ENCODE data around the gene GALNTL6. TPM values are rescaled to one million over a fixed set of nuclear protein-coding genes. Genes with fewer than 3 reads are reported as not detected.

GALNTL6 gene
- total and polyA plus RNA-seq, 3 experiments from 2014 or later, result not detected

- DNase-seq, result no peak
- H3K4me1 Mint-ChIP-seq, result no peaks in the 10 kb centered on the region
Measured at GRCh38 chr4:172736046-172736445, 922.8 kb downstream of the GALNTL6 start.

GRCh38 chr4:172740434-172740833, 927.2 kb downstream of the GALNTL6 start:
- no peaks in the 10 kb centered on the region for H3K4me1 Mint-ChIP-seq
- Histone ChIP-seq H3K4me1 (ENCODE audit: insufficient read depth, low read length) (no peaks in the 10 kb centered on the region), H3K27me3 (ENCODE audit: insufficient read depth, low read length, poor library complexity, severe bottlenecking) (no peaks in the 10 kb centered on the region), H3K4me3 (ENCODE audit: low read length) (no peak overlapping the region), H3K36me3 (ENCODE audit: insufficient read depth, low read length) (no peaks in the 10 kb centered on the region), H3K9me3 (ENCODE audit: low read length) (no peaks in the 10 kb centered on the region), H3K27ac (ENCODE audit: low read depth, low read length) (no peak overlapping the region)
- POLR2A ChIA-PET, result no interaction called here
- H3K27me3 Mint-ChIP-seq, result no peaks in the 10 kb centered on the region
- H3K4me3 Mint-ChIP-seq, result no peak overlapping the region
- no peak overlapping the region for H3K27ac Mint-ChIP-seq
- CTCF ChIA-PET, result no interaction called here
- DNase-seq, result no peak
- no peaks in the 10 kb centered on the region for H3K36me3 Mint-ChIP-seq
- peaks cover 13 to 28% (median 24%) of the 10 kb centered on the region in 5 donors for H3K9me3 Mint-ChIP-seq

More at GRCh38 chr4:172736046-172736445, 922.8 kb downstream of the GALNTL6 start:
- H3K36me3 Mint-ChIP-seq, result no peaks in the 10 kb centered on the region
- POLR2A ChIA-PET, result no interaction called here
- CTCF ChIA-PET, result no interaction called here
- no peaks in the 10 kb centered on the region for H3K27me3 ChIP-seq (ENCODE audit: insufficient read depth, low read length, poor library complexity, severe bottlenecking)
- H3K4me1 ChIP-seq (ENCODE audit: insufficient read depth, low read length), result no peaks in the 10 kb centered on the region
- H3K9me3 Mint-ChIP-seq, result peaks cover 25 to 44% (median 41%) of the 10 kb centered on the region in 5 donors
- no peak overlapping the region for H3K4me3 ChIP-seq (ENCODE audit: low read length)
- no peaks in the 10 kb centered on the region for H3K27me3 Mint-ChIP-seq
- H3K27ac Mint-ChIP-seq, result no peak overlapping the region
- H3K27ac ChIP-seq (ENCODE audit: low read depth, low read length), result no peak overlapping the region
- no peaks in the 10 kb centered on the region for H3K9me3 ChIP-seq (ENCODE audit: low read length)
- no peaks in the 10 kb centered on the region for H3K36me3 ChIP-seq (ENCODE audit: insufficient read depth, low read length)
- H3K4me3 Mint-ChIP-seq, result no peak overlapping the region

DNA sequence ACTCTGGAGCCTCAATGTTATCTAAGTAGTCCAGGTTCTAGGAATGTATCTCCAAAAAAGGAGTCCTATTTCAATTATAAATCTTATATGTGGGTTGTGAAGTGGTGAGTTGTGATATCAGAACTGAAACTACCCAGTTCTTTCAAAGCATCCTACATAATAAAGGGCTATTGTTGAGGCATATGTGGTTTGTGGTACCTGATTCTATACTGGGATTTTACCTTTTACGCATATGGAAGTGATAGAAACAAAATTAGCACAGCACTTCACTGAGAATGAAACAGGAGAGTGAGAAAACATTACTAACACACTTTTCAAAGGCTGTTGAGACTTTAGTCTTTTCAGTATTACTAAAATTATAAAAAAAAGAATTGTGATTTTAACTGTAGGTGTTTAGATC, 937.7 kb downstream of the GALNTL6 start:
- ChIA-PET POLR2A (no interaction called here), CTCF (no interaction called here)
- Histone ChIP-seq H3K27ac (ENCODE audit: low read depth, low read length) (no peak overlapping the region), H3K4me1 (ENCODE audit: insufficient read depth, low read length) (no peaks in the 10 kb centered on the region), H3K36me3 (ENCODE audit: insufficient read depth, low read length) (no peaks in the 10 kb centered on the region), H3K4me3 (ENCODE audit: low read length) (no peak overlapping the region), H3K27me3 (ENCODE audit: insufficient read depth, low read length, poor library complexity, severe bottlenecking) (no peaks in the 10 kb centered on the region), H3K9me3 (ENCODE audit: low read length) (no peaks in the 10 kb centered on the region)
- H3K4me3 Mint-ChIP-seq, result no peak overlapping the region
- H3K9me3 Mint-ChIP-seq, result peaks cover 3 to 10% (median 4%) of the 10 kb centered on the region in 5 donors
- H3K36me3 Mint-ChIP-seq, result no peaks in the 10 kb centered on the region
- peaks cover 0 to 2% of the 10 kb centered on the region in 2 donors for H3K27me3 Mint-ChIP-seq
- H3K4me1 Mint-ChIP-seq, result no peaks in the 10 kb centered on the region
- no peak for DNase-seq
- H3K27ac Mint-ChIP-seq, result no peak overlapping the region

- no peaks in the 10 kb centered on the region for H3K4me1 Mint-ChIP-seq
- Histone ChIP-seq H3K9me3 (ENCODE audit: low read length) (no peaks in the 10 kb centered on the region), H3K4me1 (ENCODE audit: insufficient read depth, low read length) (no peaks in the 10 kb centered on the region), H3K27ac (ENCODE audit: low read depth, low read length) (no peak overlapping the region), H3K4me3 (ENCODE audit: low read length) (no peak overlapping the region), H3K27me3 (ENCODE audit: insufficient read depth, low read length, poor library complexity, severe bottlenecking) (no peaks in the 10 kb centered on the region), H3K36me3 (ENCODE audit: insufficient read depth, low read length) (no peaks in the 10 kb centered on the region)
- no peak for DNase-seq
- POLR2A ChIA-PET, result no interaction called here
- CTCF ChIA-PET, result no interaction called here
- H3K27me3 Mint-ChIP-seq, result peaks cover 0 to 2% of the 10 kb centered on the region in 2 donors
- peaks cover 3 to 10% (median 4%) of the 10 kb centered on the region in 5 donors for H3K9me3 Mint-ChIP-seq
- H3K36me3 Mint-ChIP-seq, result no peaks in the 10 kb centered on the region
- H3K4me3 Mint-ChIP-seq, result no peak overlapping the region
- H3K27ac Mint-ChIP-seq, result no peak overlapping the region
Measured at GRCh38 chr4:172751550-172751949, 938.3 kb downstream of the GALNTL6 start.

DNA sequence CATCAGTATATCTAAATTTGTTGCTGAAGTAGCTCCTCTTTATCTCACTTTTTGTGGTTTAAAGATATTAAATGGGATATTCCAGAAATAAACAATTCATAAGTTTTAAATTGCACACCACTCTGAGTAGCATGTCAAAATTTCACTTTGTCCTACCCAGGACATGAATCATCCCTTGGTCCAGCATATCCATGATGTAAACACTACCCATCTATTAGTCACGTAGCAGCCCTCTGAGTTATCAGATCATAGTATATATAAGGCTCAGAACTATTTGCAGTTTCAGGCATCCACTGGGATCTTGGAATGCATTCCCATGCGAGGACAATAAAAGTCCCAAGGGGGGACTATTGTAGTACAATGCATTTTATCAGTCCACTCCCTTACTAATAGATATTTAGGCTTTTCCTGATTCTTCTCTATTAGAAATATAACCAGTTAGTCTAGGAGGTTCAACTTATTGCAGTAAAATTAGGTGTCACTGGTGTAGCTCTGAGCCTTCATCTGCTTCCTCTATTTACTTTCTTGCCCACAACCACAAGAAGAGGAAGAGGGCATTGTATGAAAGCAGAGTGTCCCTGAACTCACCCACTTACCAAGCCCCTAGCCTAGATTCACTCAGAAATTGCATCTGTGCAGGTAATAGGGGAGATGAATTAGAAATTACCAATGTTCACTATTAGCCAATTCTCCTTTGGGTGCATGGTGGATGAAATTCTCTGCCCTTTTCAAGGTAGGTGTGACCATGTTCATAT, 945.6 kb downstream of the GALNTL6 start:
- no peaks in the 10 kb centered on the region for H3K4me1 ChIP-seq (ENCODE audit: insufficient read depth, low read length)
- H3K36me3 Mint-ChIP-seq, result no peaks in the 10 kb centered on the region
- H3K27ac Mint-ChIP-seq, result no peak overlapping the region
- CTCF ChIA-PET, result no interaction called here
- no peak for DNase-seq
- H3K9me3 ChIP-seq (ENCODE audit: low read length), result no peaks in the 10 kb centered on the region
- POLR2A ChIA-PET, result no interaction called here
- H3K4me3 ChIP-seq (ENCODE audit: low read length), result no peak overlapping the region
- H3K9me3 Mint-ChIP-seq, result peaks cover 4 to 14% (median 7%) of the 10 kb centered on the region in 5 donors
- no peaks in the 10 kb centered on the region for H3K36me3 ChIP-seq (ENCODE audit: insufficient read depth, low read length)
- no peak overlapping the region for H3K27ac ChIP-seq (ENCODE audit: low read depth, low read length)
- H3K27me3 Mint-ChIP-seq, result peaks cover 0 to 1% of the 10 kb centered on the region in 2 donors
- H3K27me3 ChIP-seq (ENCODE audit: insufficient read depth, low read length, poor library complexity, severe bottlenecking), result no peaks in the 10 kb centered on the region
- H3K4me1 Mint-ChIP-seq, result no peaks in the 10 kb centered on the region
- H3K4me3 Mint-ChIP-seq, result no peak overlapping the region

- Histone ChIP-seq H3K4me1 (ENCODE audit: insufficient read depth, low read length) (no peaks in the 10 kb centered on the region), H3K27ac (ENCODE audit: low read depth, low read length) (no peak overlapping the region), H3K9me3 (ENCODE audit: low read length) (no peaks in the 10 kb centered on the region), H3K36me3 (ENCODE audit: insufficient read depth, low read length) (no peaks in the 10 kb centered on the region), H3K27me3 (ENCODE audit: insufficient read depth, low read length, poor library complexity, severe bottlenecking) (no peaks in the 10 kb centered on the region), H3K4me3 (ENCODE audit: low read length) (no peak overlapping the region)
- Mint-ChIP-seq H3K4me1 (no peaks in the 10 kb centered on the region), H3K27ac (no peak overlapping the region), H3K36me3 (no peaks in the 10 kb centered on the region), H3K9me3 (peaks cover 2 to 8% (median 4%) of the 10 kb centered on the region in 5 donors), H3K27me3 (peaks cover 0 to 1% of the 10 kb centered on the region in 2 donors), H3K4me3 (no peak overlapping the region)
- CTCF ChIA-PET, result no interaction called here
- POLR2A ChIA-PET, result no interaction called here
- DNase-seq, result no peak
Measured at GRCh38 chr4:172760512-172760911, 947.3 kb downstream of the GALNTL6 start.

DNA sequence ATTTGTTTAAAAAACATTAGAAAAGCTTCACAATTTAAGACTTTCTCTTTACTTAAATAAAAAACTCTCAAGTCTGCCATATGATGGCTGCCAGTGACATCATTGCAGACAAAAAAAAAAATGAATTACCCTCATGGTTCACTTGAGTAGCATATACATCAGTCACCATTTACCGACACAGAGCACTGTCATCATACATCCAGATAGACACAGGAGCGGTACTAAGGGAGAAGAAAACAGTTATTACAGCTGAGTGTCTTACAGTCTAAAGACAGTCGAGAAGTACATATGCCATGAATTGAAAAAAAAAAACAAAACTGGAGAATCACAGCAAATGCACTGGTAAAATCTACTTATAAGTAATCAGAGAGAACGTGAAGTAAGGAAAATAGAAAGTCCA, 949.7 kb downstream of the GALNTL6 start:
- no peaks in the 10 kb centered on the region for H3K36me3 Mint-ChIP-seq
- Histone ChIP-seq H3K9me3 (ENCODE audit: low read length) (no peaks in the 10 kb centered on the region), H3K36me3 (ENCODE audit: insufficient read depth, low read length) (no peaks in the 10 kb centered on the region), H3K4me3 (ENCODE audit: low read length) (no peak overlapping the region), H3K27me3 (ENCODE audit: insufficient read depth, low read length, poor library complexity, severe bottlenecking) (no peaks in the 10 kb centered on the region), H3K4me1 (ENCODE audit: insufficient read depth, low read length) (no peaks in the 10 kb centered on the region), H3K27ac (ENCODE audit: low read depth, low read length) (no peak overlapping the region)
- H3K4me3 Mint-ChIP-seq, result no peak overlapping the region
- H3K27ac Mint-ChIP-seq, result no peak overlapping the region
- ChIA-PET POLR2A (no interaction called here), CTCF (no interaction called here)
- no peaks in the 10 kb centered on the region for H3K4me1 Mint-ChIP-seq
- peaks cover 2 to 9% (median 4%) of the 10 kb centered on the region in 5 donors for H3K9me3 Mint-ChIP-seq
- peaks cover 0 to 1% of the 10 kb centered on the region in 2 donors for H3K27me3 Mint-ChIP-seq
- no peak for DNase-seq

GRCh38 chr4:172770787-172771186, 957.6 kb downstream of the GALNTL6 start:
- Mint-ChIP-seq H3K9me3 (peaks cover 0 to 10% (median 0%) of the 10 kb centered on the region in 5 donors), H3K27ac (no peak overlapping the region), H3K27me3 (no peaks in the 10 kb centered on the region), H3K4me3 (no peak overlapping the region), H3K36me3 (no peaks in the 10 kb centered on the region), H3K4me1 (no peaks in the 10 kb centered on the region)
- Histone ChIP-seq H3K27me3 (ENCODE audit: insufficient read depth, low read length, poor library complexity, severe bottlenecking) (no peaks in the 10 kb centered on the region), H3K4me1 (ENCODE audit: insufficient read depth, low read length) (no peaks in the 10 kb centered on the region), H3K27ac (ENCODE audit: low read depth, low read length) (no peak overlapping the region), H3K4me3 (ENCODE audit: low read length) (no peak overlapping the region), H3K9me3 (ENCODE audit: low read length) (no peaks in the 10 kb centered on the region), H3K36me3 (ENCODE audit: insufficient read depth, low read length) (no peaks in the 10 kb centered on the region)
- ChIA-PET POLR2A (no interaction called here), CTCF (no interaction called here)
- DNase-seq, result no peak

Measured in CD8-positive, alpha-beta memory T cell (primary cell).